Spleen (tissue), 11 donors: ENCODE measurements around the gene ANXA11. TPM values are rescaled to one million over a fixed set of nuclear protein-coding genes. Genes with fewer than 3 reads are reported as not detected.
A peak's percentile ranks its signal among the peaks of the same experiment; 100 is the strongest.

Experiments used
- DNase-seq: peaks from one replicate; pipeline ENCODE4 v3.0.0-alpha.2; 2020
- H3K27ac ChIP-seq, 8 donors: fragments of 200-600 bp; sonication (generic) in 7 of 8; 1 replicate in 4 of 8; 2 replicates in 4 of 8; pipeline versions ENCODE4 v1.5.0 to v1.8.0; 2016 to 2021; ENCODE audit warnings: inconsistent platforms in 4 of 8, mild to moderate bottlenecking in 4 of 8, moderate library complexity in 1 of 8
- H3K27me3 ChIP-seq, 7 donors: fragments of 200-600 bp; sonication (generic) in 6 of 7; replicated peaks in 1 of 7; 1 replicate in 4 of 7; 2 replicates in 3 of 7; pipeline versions ENCODE4 v1.5.0 to v1.8.0; 2016 to 2021; ENCODE audit warnings: inconsistent platforms in 3 of 7, mild to moderate bottlenecking in 1 of 7
- H3K36me3 ChIP-seq, 6 donors: fragments of 200-600 bp; sonication (generic) in 5 of 6; 1 replicate in 4 of 6; 2 replicates in 2 of 6; pipeline versions ENCODE4 v1.5.0 to v1.8.0; 2016 to 2021; ENCODE audit warnings: inconsistent platforms in 2 of 6
- H3K4me1 ChIP-seq, 6 donors: fragments of 200-600 bp; sonication (generic) in 5 of 6; 1 replicate in 3 of 6; 2 replicates in 3 of 6; pipeline versions ENCODE4 v1.5.0 to v1.8.0; 2016 to 2021; ENCODE audit warnings: inconsistent platforms in 3 of 6
- H3K4me3 ChIP-seq, 8 donors: fragments of 200-600 bp; sonication (generic) in 7 of 8; 1 replicate in 4 of 8; 2 replicates in 4 of 8; pipeline versions ENCODE4 v1.5.0 to v1.8.0; 2016 to 2021; ENCODE audit warnings: inconsistent platforms in 4 of 8, mild to moderate bottlenecking in 4 of 8, moderate library complexity in 2 of 8
- H3K9me3 ChIP-seq, 8 donors: fragments of 200-600 bp; sonication (generic) in 7 of 8; 1 replicate in 4 of 8; 2 replicates in 4 of 8; pipeline versions ENCODE4 v1.5.0 to v1.8.0; 2016 to 2021; ENCODE audit warnings: inconsistent platforms in 4 of 8
- POLR2A ChIP-seq, 3 donors: fragments of 450-650 bp; IDR thresholded peaks; one replicate each; pipeline ENCODE4 v1.5.1; 2017; ENCODE audit warnings: antibody characterized with exemption in 3 of 3, mild to moderate bottlenecking in 1 of 3
- POLR2AphosphoS5 ChIP-seq, 3 donors: sonication (generic); formaldehyde crosslinking; IDR thresholded peaks; one replicate each; pipeline ENCODE4 v1.5.1; 2017; ENCODE audit warnings: antibody characterized with exemption in 3 of 3
- WGBS, 5 donors: extraction: QIAGEN DNeasy Blood & Tissue Kit in 3 of 5; methylation state at CpG; one replicate each; pipeline versions ENCODE4 v1.1.5 to v1.1.7; 2013 to 2018; 5-methylcytosine and 5-hydroxymethylcytosine counted together
- intact Hi-C: fragments of 100-400 bp; cut with DNase I; formaldehyde crosslinking; loops from one replicate; pipeline ENCODE4 v1.15.0; 2023; ENCODE audit warnings: low total_unique reads
- polyA plus RNA-seq, 3 donors: library from polyadenylated mRNA; stranded (reverse); fragments of 200-250 nt; gene quantifications; one replicate each; pipeline ENCODE4 v1.2.1, GENCODE V29; 2013
- total RNA-seq, 7 donors: library from RNA; depleted of rRNA in 3 of 7; stranded (reverse); fragments of >200 nt in 3 of 7; fragmentation: NEBNext Ultra II Directional in 4 of 7; extraction: Animal tissue kit (Norgen Biotek cat#: 25700) in 4 of 7; gene quantifications; one replicate each; pipeline versions ENCODE4 v1.1.0 to v1.2.1, GENCODE V29; 2016 to 2021
- TF ChIP-seq, protein P1 (sequence below), 11 experiments: fragments of 200-600 bp in 7 of 11; fragments of 450-650 bp in 4 of 11; sonication (generic) in 4 of 11; IDR thresholded peaks in 8 of 11; conservative IDR thresholded peaks in 3 of 11; 1 replicate in 7 of 11; 2 replicates in 4 of 11; pipeline versions ENCODE4 v1.4.0 to v1.8.0; 2016 to 2021; ENCODE audit warnings: antibody characterized with exemption in 11 of 11, inconsistent platforms in 4 of 11, mild to moderate bottlenecking in 1 of 11
- donor health status: healthy with polysubstance abuse.
- donor health status: DM: no; HTN: no; CAD: no; lungs with moderate emphysema.
- donor health status: DM: no; HTN: no; CAD: no.
- donor health status: Bipolar disorder and iron deficiency.
- donor health status: healthy.
- donor health status: DM: no; HTN: no; CAD: no.
- donor health status: DM: yes; HTN: yes; CAD: no.

The ANXA11 gene
- total and polyA plus RNA-seq, 10 donors: 89.9 to 201 (median 132) TPM

DNA sequence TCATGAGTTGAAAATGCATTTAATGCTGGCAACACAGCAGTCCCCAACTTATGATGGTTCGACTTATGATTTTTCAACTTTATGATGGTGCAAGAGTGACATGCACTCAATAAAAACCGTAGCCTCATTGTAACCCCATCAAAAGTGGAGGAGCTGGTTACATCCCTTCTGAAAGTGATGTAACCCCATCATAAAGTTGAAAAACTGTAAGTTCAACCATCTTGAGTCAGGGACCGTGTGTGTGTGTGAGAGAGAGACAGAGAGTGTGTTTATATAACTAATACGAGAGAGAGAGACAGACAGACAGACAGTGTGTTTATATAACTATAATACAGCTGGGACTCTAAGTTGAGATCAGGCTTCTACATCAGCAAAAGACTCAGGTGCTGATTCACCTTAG lies 21.0 kb downstream of the ANXA11 start:
- intact Hi-C loops: no loop called here

DNA sequence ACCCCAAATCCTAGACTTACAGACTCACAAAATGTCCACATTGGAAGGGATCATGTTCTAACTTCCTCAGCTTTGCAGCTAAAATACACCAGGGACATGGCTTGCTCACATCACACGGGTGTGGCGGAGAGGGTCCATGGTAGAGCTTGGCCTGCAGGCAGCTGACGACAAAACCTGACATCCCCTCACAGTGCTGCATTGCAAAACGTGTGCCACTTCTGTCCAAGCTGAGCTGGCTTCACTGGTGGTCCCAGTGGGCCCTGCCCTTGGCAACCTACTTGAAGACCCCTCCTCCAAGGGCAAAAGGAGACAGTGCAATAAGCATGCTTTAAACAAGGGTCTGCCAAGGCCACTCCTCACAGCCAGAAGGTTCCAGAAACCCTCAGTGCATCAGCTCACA lies 21.9 kb downstream of the ANXA11 start:
- no peaks in the 10 kb centered on the region for H3K9me3 ChIP-seq
- H3K27me3 ChIP-seq: no peaks in the 10 kb centered on the region
- H3K4me1 ChIP-seq: peaks cover 12 to 100% (median 46%) of the 10 kb centered on the region in 6 donors
- no peak overlapping the region for H3K27ac ChIP-seq
- H3K4me3 ChIP-seq: no peak overlapping the region
- WGBS, 5 donors: 68 to 96% (median 87%) methylated on average over 3 to 4 of the region's 4 CpGs
- no peak for DNase-seq
- TF ChIP-seq POLR2A (IDR thresholded peaks at IDR 0.05): no peak
- TF ChIP-seq POLR2AphosphoS5 (IDR thresholded peaks at IDR 0.05): no peak
- TF ChIP-seq, protein P1, sequence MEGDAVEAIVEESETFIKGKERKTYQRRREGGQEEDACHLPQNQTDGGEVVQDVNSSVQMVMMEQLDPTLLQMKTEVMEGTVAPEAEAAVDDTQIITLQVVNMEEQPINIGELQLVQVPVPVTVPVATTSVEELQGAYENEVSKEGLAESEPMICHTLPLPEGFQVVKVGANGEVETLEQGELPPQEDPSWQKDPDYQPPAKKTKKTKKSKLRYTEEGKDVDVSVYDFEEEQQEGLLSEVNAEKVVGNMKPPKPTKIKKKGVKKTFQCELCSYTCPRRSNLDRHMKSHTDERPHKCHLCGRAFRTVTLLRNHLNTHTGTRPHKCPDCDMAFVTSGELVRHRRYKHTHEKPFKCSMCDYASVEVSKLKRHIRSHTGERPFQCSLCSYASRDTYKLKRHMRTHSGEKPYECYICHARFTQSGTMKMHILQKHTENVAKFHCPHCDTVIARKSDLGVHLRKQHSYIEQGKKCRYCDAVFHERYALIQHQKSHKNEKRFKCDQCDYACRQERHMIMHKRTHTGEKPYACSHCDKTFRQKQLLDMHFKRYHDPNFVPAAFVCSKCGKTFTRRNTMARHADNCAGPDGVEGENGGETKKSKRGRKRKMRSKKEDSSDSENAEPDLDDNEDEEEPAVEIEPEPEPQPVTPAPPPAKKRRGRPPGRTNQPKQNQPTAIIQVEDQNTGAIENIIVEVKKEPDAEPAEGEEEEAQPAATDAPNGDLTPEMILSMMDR (IDR thresholded peaks at IDR 0.05 in 8 of 11, conservative IDR thresholded peaks at IDR 0.05 in 3 of 11): no peak
- intact Hi-C loops: no loop called here
- peaks cover 0 to 47% (median 2%) of the 10 kb centered on the region in 6 donors for H3K36me3 ChIP-seq

More for the DNA sequence above, 21.0 kb downstream of the ANXA11 start:
- Histone ChIP-seq H3K27ac (peak overlapping the region in 2 of 8 donors; percentile 20 to 99), H3K4me1 (peaks cover 19 to 100% (median 54%) of the 10 kb centered on the region in 6 donors), H3K9me3 (no peaks in the 10 kb centered on the region), H3K4me3 (no peak overlapping the region), H3K27me3 (no peaks in the 10 kb centered on the region), H3K36me3 (peaks cover 0 to 39% (median 2%) of the 10 kb centered on the region in 6 donors)
- no peak for TF ChIP-seq POLR2AphosphoS5 (IDR thresholded peaks at IDR 0.05)
- TF ChIP-seq, protein P1 (IDR thresholded peaks at IDR 0.05 in 8 of 11, conservative IDR thresholded peaks at IDR 0.05 in 3 of 11): no peak
- no peak for TF ChIP-seq POLR2A (IDR thresholded peaks at IDR 0.05)
- 53 to 81% (median 65%) methylated on average over 4 of the region's 4 CpGs for WGBS, 5 donors
- no peak for DNase-seq

DNA sequence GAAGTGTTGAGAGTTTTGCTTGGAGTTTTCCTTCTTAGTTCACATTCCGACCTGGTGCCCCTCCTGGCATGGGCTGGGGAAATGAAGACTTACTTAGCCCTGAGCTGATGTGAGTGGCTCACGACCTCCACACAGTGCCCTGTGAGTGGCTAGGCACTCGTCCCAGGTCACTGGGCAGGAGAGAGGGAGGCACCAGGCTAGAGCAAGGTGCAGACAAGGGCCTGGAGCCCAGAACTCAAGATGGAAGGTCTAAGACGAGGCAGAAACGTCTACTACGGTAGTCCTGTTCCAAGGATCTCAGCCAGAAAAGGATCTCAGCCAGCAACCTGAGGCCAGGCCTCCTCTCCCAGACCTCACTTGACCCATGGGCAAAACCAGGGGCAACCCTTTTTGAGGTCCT lies 22.4 kb downstream of the ANXA11 start:
- no peak for DNase-seq
- intact Hi-C loops: no loop called here
- no peaks in the 10 kb centered on the region for H3K9me3 ChIP-seq
- no peak overlapping the region for H3K27ac ChIP-seq
- H3K36me3 ChIP-seq: peaks cover 0 to 52% (median 2%) of the 10 kb centered on the region in 6 donors
- no peak overlapping the region for H3K4me3 ChIP-seq
- H3K27me3 ChIP-seq: no peaks in the 10 kb centered on the region
- TF ChIP-seq, protein P1 (IDR thresholded peaks at IDR 0.05 in 8 of 11, conservative IDR thresholded peaks at IDR 0.05 in 3 of 11): no peak
- TF ChIP-seq POLR2AphosphoS5 (IDR thresholded peaks at IDR 0.05): no peak
- no peak for TF ChIP-seq POLR2A (IDR thresholded peaks at IDR 0.05)
- 81 to 94% (median 87%) methylated on average over 6 of the region's 6 CpGs for WGBS, 5 donors
- peaks cover 11 to 100% (median 44%) of the 10 kb centered on the region in 6 donors for H3K4me1 ChIP-seq

DNA sequence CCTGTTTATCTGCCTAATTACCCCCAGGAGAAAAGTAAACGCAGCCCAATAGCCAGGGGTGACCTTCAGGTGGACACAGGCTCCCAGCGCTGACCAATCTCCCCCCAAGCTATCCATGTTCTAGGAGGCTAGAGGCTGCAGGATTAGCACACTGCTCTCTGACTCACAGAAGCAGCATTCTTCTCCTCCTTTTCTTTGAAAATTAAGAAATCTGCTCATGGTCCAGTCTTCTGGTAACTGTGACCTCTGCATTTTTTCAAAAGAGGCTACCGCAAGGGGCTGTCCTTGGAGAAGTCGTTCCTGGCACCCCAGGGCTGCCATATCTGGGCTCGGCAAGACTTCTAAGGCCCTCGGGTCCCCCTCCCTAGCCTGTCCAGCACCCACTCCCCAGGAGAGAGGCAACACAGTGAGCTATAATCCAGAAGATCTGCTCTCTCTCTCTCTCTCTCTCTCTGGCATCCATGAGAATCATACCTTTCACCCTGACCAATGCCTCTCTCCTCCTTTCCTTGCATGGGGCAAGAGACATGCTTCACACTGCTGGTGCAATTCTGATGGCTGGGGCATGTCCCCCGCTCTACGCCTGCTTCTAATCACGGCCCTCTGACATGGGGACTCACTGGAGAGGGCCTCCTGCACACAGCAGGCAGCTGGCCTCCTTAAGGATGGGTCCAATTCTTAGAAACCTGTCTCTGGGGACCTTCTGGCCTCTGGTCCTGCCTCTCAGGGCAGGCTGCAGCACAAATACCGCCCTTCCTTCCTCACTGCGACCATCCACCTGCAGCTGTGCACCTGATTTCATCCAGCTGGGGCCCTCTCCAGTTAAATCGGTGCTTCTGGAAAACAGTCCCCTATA lies 27.3 kb downstream of the ANXA11 start:
- Histone ChIP-seq H3K36me3 (peaks cover 0 to 69% (median 7%) of the 10 kb centered on the region in 6 donors), H3K9me3 (no peaks in the 10 kb centered on the region), H3K27me3 (no peaks in the 10 kb centered on the region), H3K4me3 (no peak overlapping the region), H3K27ac (no peak overlapping the region), H3K4me1 (peaks cover 0 to 88% (median 25%) of the 10 kb centered on the region in 6 donors)
- intact Hi-C loops: no loop called here
- no peak for DNase-seq
- WGBS, 5 donors: 80 to 91% (median 82%) methylated on average over 12 of the region's 12 CpGs
- TF ChIP-seq, protein P1 (IDR thresholded peaks at IDR 0.05 in 8 of 11, conservative IDR thresholded peaks at IDR 0.05 in 3 of 11): no peak
- TF ChIP-seq POLR2AphosphoS5 (IDR thresholded peaks at IDR 0.05) (no peak), POLR2A (IDR thresholded peaks at IDR 0.05) (no peak)
